HepG2 (cell line): ENCODE measurements around the gene SLC22A5. TPM values are rescaled to one million over a fixed set of nuclear protein-coding genes. Genes with fewer than 3 reads are reported as not detected.
A peak's percentile ranks its signal among the peaks of the same experiment; 100 is the strongest.

Source experiments
- AKNA ChIP-seq: sonication (generic); formaldehyde crosslinking; IDR thresholded peaks from 2 replicates; pipeline ENCODE4 v1.4.0; 2020; ENCODE audit warnings: missing genetic modification reagents, borderline replicate concordance
- ATF7 ChIP-seq, 2 experiments: fragments of 450-650 bp in 1 of 2; sonication (generic) in 1 of 2; formaldehyde crosslinking in 1 of 2; IDR thresholded peaks; 2 replicates each; pipeline versions ENCODE4 v1.4.0 to v1.6.1; 2016 to 2020; ENCODE audit warnings: antibody characterized with exemption in 1 of 2, mild to moderate bottlenecking in 1 of 2, missing genetic modification reagents in 1 of 2
- FOXP4 ChIP-seq: sonication (generic); formaldehyde crosslinking; IDR thresholded peaks from 2 replicates; pipeline ENCODE4 v1.4.0; 2020; ENCODE audit warnings: missing genetic modification reagents
- MEIS2 ChIP-seq: sonication (generic); formaldehyde crosslinking; IDR thresholded peaks from 2 replicates; pipeline ENCODE4 v1.9.0; 2021; ENCODE audit warnings: mild to moderate bottlenecking, missing genetic modification reagents
- SMARCC2 ChIP-seq: fragments of 450-650 bp; IDR thresholded peaks from 2 replicates; pipeline ENCODE4 v1.6.1; 2017; ENCODE audit warnings: antibody characterized with exemption, mild to moderate bottlenecking
- TAF15 ChIP-seq: fragments of 200-400 bp; formaldehyde crosslinking; IDR thresholded peaks from one replicate; pipeline ENCODE4 v1.6.1; 2018; ENCODE audit warnings: mild to moderate bottlenecking, low read depth, low read length; ENCODE audit not compliant: poor library complexity, severe bottlenecking
- ZIK1 ChIP-seq: sonication (generic); formaldehyde crosslinking; IDR thresholded peaks from 2 replicates; pipeline ENCODE4 v1.5.0; 2020; ENCODE audit warnings: mild to moderate bottlenecking, low read depth, missing genetic modification reagents, borderline replicate concordance
- ZNF10 ChIP-seq: sonication (generic); formaldehyde crosslinking; IDR thresholded peaks from 2 replicates; pipeline ENCODE4 v1.4.0; 2020; ENCODE audit warnings: mild to moderate bottlenecking, low read depth, missing genetic modification reagents, borderline replicate concordance
- ZNF101 ChIP-seq: sonication (generic); formaldehyde crosslinking; IDR thresholded peaks from 2 replicates; pipeline ENCODE4 v1.4.0; 2020; ENCODE audit warnings: mild to moderate bottlenecking, low read depth, missing genetic modification reagents, borderline replicate concordance
- ZNF260 ChIP-seq: sonication (generic); formaldehyde crosslinking; IDR thresholded peaks from 2 replicates; pipeline ENCODE4 v1.4.0; 2020; ENCODE audit warnings: missing genetic modification reagents, low read depth, mild to moderate bottlenecking, borderline replicate concordance
- ZNF274 ChIP-seq: sonication (generic); formaldehyde crosslinking; IDR thresholded peaks from 2 replicates; pipeline ENCODE4 v1.5.1; 2020; ENCODE audit warnings: mild to moderate bottlenecking, missing genetic modification reagents
- ZNF543 ChIP-seq: sonication (generic); formaldehyde crosslinking; IDR thresholded peaks from 2 replicates; pipeline ENCODE4 v1.4.0; 2020; ENCODE audit warnings: mild to moderate bottlenecking, missing genetic modification reagents
- ZNF557 ChIP-seq: sonication (generic); formaldehyde crosslinking; IDR thresholded peaks from 2 replicates; pipeline ENCODE4 v1.4.0; 2020; ENCODE audit warnings: missing genetic modification reagents
- ZNF563 ChIP-seq: sonication (generic); formaldehyde crosslinking; IDR thresholded peaks from 2 replicates; pipeline ENCODE4 v1.8.0; 2022; ENCODE audit warnings: mild to moderate bottlenecking, moderate library complexity, missing genetic modification reagents
- ZNF567 ChIP-seq: sonication (generic); formaldehyde crosslinking; IDR thresholded peaks from 2 replicates; pipeline ENCODE4 v1.8.1; 2023; ENCODE audit warnings: mild to moderate bottlenecking, missing genetic modification reagents, borderline replicate concordance
- ZNF569 ChIP-seq: sonication (generic); formaldehyde crosslinking; IDR thresholded peaks from 2 replicates; pipeline ENCODE4 v1.5.0; 2020; ENCODE audit warnings: mild to moderate bottlenecking, missing genetic modification reagents, moderate library complexity, borderline replicate concordance
- ZNF589 ChIP-seq: sonication (generic); formaldehyde crosslinking; conservative IDR thresholded peaks from 2 replicates; pipeline ENCODE4 v1.8.0; 2022; ENCODE audit warnings: mild to moderate bottlenecking, moderate library complexity, missing genetic modification reagents
- ZNF703 ChIP-seq: sonication (generic); formaldehyde crosslinking; IDR thresholded peaks from 2 replicates; pipeline ENCODE4 v1.5.1; 2020; ENCODE audit warnings: missing genetic modification reagents, mild to moderate bottlenecking, moderate library complexity, borderline replicate concordance
- ZNF770 ChIP-seq: sonication (generic); formaldehyde crosslinking; IDR thresholded peaks from 2 replicates; pipeline ENCODE4 v1.5.0; 2020; ENCODE audit warnings: mild to moderate bottlenecking, missing genetic modification reagents
- ZNF773 ChIP-seq: sonication (generic); formaldehyde crosslinking; IDR thresholded peaks from 2 replicates; pipeline ENCODE4 v1.4.0; 2020; ENCODE audit warnings: missing genetic modification reagents, borderline replicate concordance
- polyA plus RNA-seq, 8 experiments: library from polyadenylated mRNA; depleted of rRNA in 3 of 8; stranded (reverse) in 7 of 8; unstranded in 1 of 8; fragments of >200 nt; fragmentation: Illumina TruSeq in 4 of 8; extraction: Trizol in 4 of 8; gene quantifications; 2 replicates each; pipeline versions ENCODE4 v1.2.1 to v1.2.3, GENCODE V29; 2011 to 2016; ENCODE audit warnings: low read depth in 4 of 8, missing spikeins in 1 of 8, mixed read lengths in 1 of 8; ENCODE audit not compliant: insufficient read depth in 1 of 8
- total RNA-seq, 5 experiments: library from RNA; depleted of rRNA; stranded (reverse); fragments of >200 nt; fragmentation: Illumina TruSeq; extraction: Trizol; gene quantifications; 2 replicates each; pipeline ENCODE4 v1.2.3, GENCODE V29; 2016; ENCODE audit warnings: low read depth in 1 of 5

The SLC22A5 gene
- total and polyA plus RNA-seq, 2 of the 13 experiments (the other 11 are each of a cell fraction or from before 2014, with no cell fraction given): 7.1 to 15.1 TPM

- TF ChIP-seq AKNA (CRISPR knock-in tag): peak; percentile 88
- TF ChIP-seq TAF15: no peak
- no peak for TF ChIP-seq SMARCC2
- TF ChIP-seq ZNF563 (CRISPR knock-in tag): peak; percentile 90
- peak; percentile 86 for TF ChIP-seq ZNF770 (CRISPR knock-in tag)
- no peak for TF ChIP-seq ZNF260 (CRISPR knock-in tag)
- no peak for TF ChIP-seq ZNF10 (CRISPR knock-in tag)
- no peak for TF ChIP-seq ZNF569
- 0 out of 2 replicates have a peak, but pooled peaks have one; percentile 26 for TF ChIP-seq FOXP4
- no peak; the same call in 1 of the 2 replicates for TF ChIP-seq ZNF557 (CRISPR knock-in tag)
- TF ChIP-seq ZNF543 (CRISPR knock-in tag): peak; percentile 68; the same call in 1 of the 2 replicates
- TF ChIP-seq ZNF101: no peak
- peak; percentile 25; the same call in 1 of the 2 replicates for TF ChIP-seq MEIS2 (CRISPR knock-in tag)
- no peak for TF ChIP-seq ZNF589 (CRISPR knock-in tag)
- TF ChIP-seq ZNF567 (CRISPR knock-in tag): no peak
- no peak for TF ChIP-seq ZNF773 (CRISPR knock-in tag)
- no peak for TF ChIP-seq ATF7 (IDR thresholded peaks at IDR 0.05)
- no peak for TF ChIP-seq ATF7 (CRISPR knock-in tag; IDR thresholded peaks at IDR 0.05)
- peak; percentile 77; the same call in 1 of the 2 replicates for TF ChIP-seq ZIK1
- TF ChIP-seq ZNF703 (CRISPR knock-in tag): peak; percentile 67; the same call in 1 of the 2 replicates
- no peak for TF ChIP-seq ZNF274 (CRISPR knock-in tag)
Measured at GRCh38 chr5:132369474-132370180, at the start of gene SLC22A5 (continued).
